ENCODE measurements around the gene ZNF654. TPM values are rescaled to one million over a fixed set of nuclear protein-coding genes. Genes with fewer than 3 reads are reported as not detected.

The ZNF654 gene
- total and polyA plus RNA-seq, 2 donors (not counting 1 experiment from before 2014, with no cell fraction given) = 4.0 to 19.5 TPM

GRCh38 chr3:88137836-88138235 lies 78.8 kb downstream of the ZNF654 start:
- Histone ChIP-seq H2AFZ (ENCODE audit: insufficient read depth, low read depth, low read length, poor library complexity, severe bottlenecking) (no peak overlapping the region), H3K9me3 (ENCODE audit: control extremely low read depth in 1 of 3, control insufficient read depth in 2 of 3, insufficient read depth in 1 of 3, low read length in 2 of 3) (no peaks in the 10 kb centered on the region), H3K27me3 (replicated peaks in 1 of 4; ENCODE audit: control extremely low read depth in 1 of 4, control insufficient read depth in 3 of 4, insufficient read depth in 4 of 4, low read length in 3 of 4) (no peaks in the 10 kb centered on the region), H3K79me2 (ENCODE audit: control insufficient read depth, insufficient read depth, low read length) (no peaks in the 10 kb centered on the region), H3K36me3 (replicated peaks in 1 of 2; ENCODE audit: control extremely low read depth in 1 of 2, control insufficient read depth in 1 of 2, extremely low read depth in 1 of 2, insufficient read depth in 2 of 2, low read length in 1 of 2) (peaks cover 13 to 36% of the 10 kb centered on the region in 2 experiments), H3K27ac (ENCODE audit: low read length in 2 of 2) (no peak overlapping the region), H3K9ac (ENCODE audit: low read length) (no peak overlapping the region), H3K4me3 (ENCODE audit: control extremely low read depth in 1 of 5, extremely low read depth in 1 of 5, insufficient read depth in 1 of 5, low read depth in 2 of 5, low read length in 4 of 5) (no peak overlapping the region), H3K4me1 (ENCODE audit: control insufficient read depth in 2 of 2, insufficient read depth in 2 of 2, low read length in 2 of 2) (no peaks in the 10 kb centered on the region), H3K4me2 (replicated peaks; ENCODE audit: low read depth, low read length, poor library complexity, severe bottlenecking) (no peak overlapping the region), H4K20me1 (ENCODE audit: control insufficient read depth, insufficient read depth, low read length, poor library complexity, severe bottlenecking) (no peaks in the 10 kb centered on the region)
- ChIA-PET POLR2A (no interaction called here), CTCF (interaction anchor here (0.6 kb wide), 1 partner anchor 28 kb away, joined by 3 read pairs; no protein-coding TSS in a partner anchor)
- TF ChIP-seq EZH2 (IDR thresholded peaks at IDR 0.05; ENCODE audit: borderline replicate concordance, insufficient read depth, low read depth, low read length, poor library complexity, severe bottlenecking) (no peak), CTCF (IDR thresholded peaks at IDR 0.05) (no peak)
- Mint-ChIP-seq H3K27me3 (no peaks in the 10 kb centered on the region), H3K9me3 (ENCODE audit: insufficient read depth) (no peaks in the 10 kb centered on the region), H3K27ac (no peak overlapping the region), H3K4me1 (no peaks in the 10 kb centered on the region), H3K4me3 (no peak overlapping the region)
- intact Hi-C loops (cut with micrococcal nuclease) = no loop called here
- no CpG with 5 or more reads among the region's 1 CpG for WGBS (ENCODE audit: insufficient coverage)
- no peak for DNase-seq
- no peak for ATAC-seq (ENCODE audit: low read depth)

- Mint-ChIP-seq H3K4me3 (no peak overlapping the region), H3K27me3 (no peaks in the 10 kb centered on the region), H3K4me1 (no peaks in the 10 kb centered on the region), H3K9me3 (ENCODE audit: insufficient read depth) (no peaks in the 10 kb centered on the region), H3K27ac (no peak overlapping the region)
- H3K4me2 ChIP-seq (replicated peaks; ENCODE audit: low read depth, low read length, poor library complexity, severe bottlenecking) = no peak overlapping the region
- no peak for DNase-seq
- ChIA-PET CTCF (no interaction called here), POLR2A (no interaction called here)
- H3K27me3 ChIP-seq (replicated peaks in 1 of 4; ENCODE audit: control extremely low read depth in 1 of 4, control insufficient read depth in 3 of 4, insufficient read depth in 4 of 4, low read length in 3 of 4) = no peaks in the 10 kb centered on the region
- no peak overlapping the region for H3K4me3 ChIP-seq (ENCODE audit: control extremely low read depth in 1 of 5, extremely low read depth in 1 of 5, insufficient read depth in 1 of 5, low read depth in 2 of 5, low read length in 4 of 5)
- peaks cover 8 to 30% of the 10 kb centered on the region in 2 experiments for H3K36me3 ChIP-seq (replicated peaks in 1 of 2; ENCODE audit: control extremely low read depth in 1 of 2, control insufficient read depth in 1 of 2, extremely low read depth in 1 of 2, insufficient read depth in 2 of 2, low read length in 1 of 2)
- TF ChIP-seq EZH2 (IDR thresholded peaks at IDR 0.05; ENCODE audit: borderline replicate concordance, insufficient read depth, low read depth, low read length, poor library complexity, severe bottlenecking) (no peak), CTCF (IDR thresholded peaks at IDR 0.05) (no peak)
- H3K9ac ChIP-seq (ENCODE audit: low read length) = no peak overlapping the region
- no peak overlapping the region for H3K27ac ChIP-seq (ENCODE audit: low read length in 2 of 2)
- no peak overlapping the region for H2AFZ ChIP-seq (ENCODE audit: insufficient read depth, low read depth, low read length, poor library complexity, severe bottlenecking)
- no peak for ATAC-seq (ENCODE audit: low read depth)
- intact Hi-C loops (cut with micrococcal nuclease) = no loop called here
- no peaks in the 10 kb centered on the region for H3K79me2 ChIP-seq (ENCODE audit: control insufficient read depth, insufficient read depth, low read length)
- no peaks in the 10 kb centered on the region for H4K20me1 ChIP-seq (ENCODE audit: control insufficient read depth, insufficient read depth, low read length, poor library complexity, severe bottlenecking)
- H3K4me1 ChIP-seq (ENCODE audit: control insufficient read depth in 2 of 2, insufficient read depth in 2 of 2, low read length in 2 of 2) = no peaks in the 10 kb centered on the region
- WGBS (ENCODE audit: insufficient coverage) = no CpG with 5 or more reads among the region's 4 CpGs
- no peaks in the 10 kb centered on the region for H3K9me3 ChIP-seq (ENCODE audit: control extremely low read depth in 1 of 3, control insufficient read depth in 2 of 3, insufficient read depth in 1 of 3, low read length in 2 of 3)
These were observed 82.5 kb downstream of the ZNF654 start for GRCh38 chr3:88141458-88142083.
